Endothelial cell of umbilical vein (primary cell): ENCODE measurements around the gene DRD4. TPM values are rescaled to one million over a fixed set of nuclear protein-coding genes. Genes with fewer than 3 reads are reported as not detected.

Experiments used
- BruUV-seq: library from RNA; stranded (reverse); fragments of 400-500 nt; replicated peaks from 2 replicates; lab custom pipeline; 2021; lab: Mats Ljungman, UMichigan
- CTCF ChIA-PET: fragments of 300-600, 350-600 bp; sonication (Branson Sonifier 250); formaldehyde crosslinking; loops from one replicate; lab custom pipeline; 2021; ENCODE audit warnings: antibody characterized with exemption, inconsistent platforms; lab: Charles Lee
- POLR2A ChIA-PET: fragments of 300-600, 350-600 bp; sonication (Branson Sonifier 250); formaldehyde crosslinking; loops from one replicate; lab custom pipeline; 2021; ENCODE audit warnings: antibody characterized with exemption, inconsistent platforms; lab: Charles Lee
- DNase-seq: peaks from one replicate; pipeline ENCODE4 v3.0.0-alpha.2; 2011; ENCODE audit warnings: low read depth, low spot score
- FAIRE-seq: peaks from 2 replicates; lab custom pipeline; 2011; peaks lifted over from hg19 to GRCh38; lab: Jason Lieb, UNC
- H2AFZ ChIP-seq: 2 replicates; pipeline ENCODE4 v1.6.0; 2012; ENCODE audit warnings: low read depth, low read length, control low read depth, inconsistent platforms
- H3K27ac ChIP-seq: 2 replicates; pipeline ENCODE4 v1.5.1; 2011; ENCODE audit warnings: low read depth, mild to moderate bottlenecking, control low read depth, low read length, moderate library complexity; ENCODE audit not compliant: insufficient read depth
- H3K27me3 ChIP-seq, 2 experiments: 2 replicates each; pipeline versions ENCODE4 v1.6.0 to v1.6.1; 2011; ENCODE audit warnings: low read length in 2 of 2, mixed read lengths in 1 of 2; ENCODE audit not compliant: control insufficient read depth in 2 of 2, insufficient read depth in 2 of 2
- H3K36me3 ChIP-seq, 2 experiments: 2 replicates in 1 of 2; 3 replicates in 1 of 2; pipeline ENCODE4 v1.5.1; 2011; ENCODE audit warnings: low read length in 2 of 2, mild to moderate bottlenecking in 1 of 2, moderate library complexity in 1 of 2; ENCODE audit not compliant: control insufficient read depth in 2 of 2, insufficient read depth in 2 of 2; ENCODE audit errors: extremely low read depth in 1 of 2
- H3K4me1 ChIP-seq: 3 replicates; pipeline ENCODE4 v1.5.1; 2011; ENCODE audit warnings: mild to moderate bottlenecking, low read length; ENCODE audit not compliant: control insufficient read depth, insufficient read depth; ENCODE audit errors: extremely low read depth
- H3K4me2 ChIP-seq: 2 replicates; pipeline ENCODE4 v1.6.1; 2011; ENCODE audit warnings: low read length, control low read depth, mixed read lengths; ENCODE audit not compliant: insufficient read depth
- H3K4me3 ChIP-seq, 3 experiments: fragments of 200-600 bp in 1 of 3; sonication (generic), shearing (Covaris generic) in 1 of 3; replicated peaks in 1 of 3; 2 replicates each; pipeline ENCODE4 v1.5.1; 2011 to 2016; ENCODE audit warnings: control low read depth in 3 of 3, low read length in 3 of 3, mild to moderate bottlenecking in 2 of 3, inconsistent platforms in 1 of 3, low read depth in 1 of 3, moderate library complexity in 1 of 3; ENCODE audit not compliant: insufficient read depth in 1 of 3
- H3K79me2 ChIP-seq: 2 replicates; pipeline ENCODE4 v1.6.0; 2012; ENCODE audit warnings: low read length, inconsistent platforms; ENCODE audit not compliant: control insufficient read depth, insufficient read depth
- H3K9ac ChIP-seq: replicated peaks from 2 replicates; pipeline ENCODE3; 2011; ENCODE audit warnings: low read length, control low read depth; ENCODE audit not compliant: insufficient read depth; ENCODE audit errors: extremely low read depth
- H3K9me1 ChIP-seq: replicated peaks from 3 replicates; pipeline ENCODE4 v1.6.0; 2011; ENCODE audit warnings: mild to moderate bottlenecking, low read length; ENCODE audit not compliant: control insufficient read depth, insufficient read depth; ENCODE audit errors: extremely low read depth
- H3K9me3 ChIP-seq: replicated peaks from 2 replicates; pipeline ENCODE4 v1.5.1; 2012; ENCODE audit warnings: low read length, inconsistent platforms; ENCODE audit not compliant: control insufficient read depth, insufficient read depth
- H4K20me1 ChIP-seq: replicated peaks from 2 replicates; pipeline ENCODE3; 2011; ENCODE audit warnings: mild to moderate bottlenecking, low read length; ENCODE audit not compliant: control insufficient read depth, insufficient read depth; ENCODE audit errors: extremely low read depth
- CTCF ChIP-seq, 2 donors: IDR thresholded peaks; 1 replicate in 1 of 2; 2 replicates in 1 of 2; pipeline ENCODE4 v1.5.1; 2011; ENCODE audit warnings: low read length in 2 of 2, mild to moderate bottlenecking in 2 of 2, moderate library complexity in 2 of 2, control low read depth in 1 of 2, inconsistent platforms in 1 of 2, low read depth in 1 of 2; ENCODE audit not compliant: insufficient read depth in 1 of 2; ENCODE audit errors: extremely low read depth in 1 of 2
- EZH2 ChIP-seq: IDR thresholded peaks from 2 replicates; pipeline ENCODE4 v1.6.1; 2012; ENCODE audit warnings: borderline replicate concordance, low read depth, mild to moderate bottlenecking, moderate library complexity, low read length, inconsistent platforms; ENCODE audit not compliant: severe bottlenecking
- FOS ChIP-seq: IDR thresholded peaks from 2 replicates; pipeline ENCODE4 v1.6.1; 2011; ENCODE audit warnings: mild to moderate bottlenecking, low read length, moderate library complexity, borderline replicate concordance; ENCODE audit not compliant: insufficient read depth
- GATA2 ChIP-seq: IDR thresholded peaks from 2 replicates; pipeline ENCODE4 v1.7.0; 2011; ENCODE audit warnings: low read depth, mild to moderate bottlenecking, moderate library complexity, mixed read lengths, low read length; ENCODE audit not compliant: insufficient read length, insufficient read depth
- JUN ChIP-seq: IDR thresholded peaks from 2 replicates; pipeline ENCODE4 v1.6.1; 2011; ENCODE audit warnings: borderline replicate concordance, low read depth; ENCODE audit not compliant: insufficient read length, insufficient read depth
- MAX ChIP-seq: IDR thresholded peaks from 2 replicates; pipeline ENCODE4 v1.6.1; 2011; ENCODE audit not compliant: insufficient read depth, insufficient read length
- MYC ChIP-seq: IDR thresholded peaks from one replicate; pipeline ENCODE4 v1.6.1; 2011; ENCODE audit warnings: mild to moderate bottlenecking, low read depth, low read length
- POLR2A ChIP-seq: IDR thresholded peaks from 2 replicates; pipeline ENCODE4 v1.6.1; 2012; ENCODE audit warnings: low read depth, mild to moderate bottlenecking, control low read depth, low read length
- POLR2AphosphoS5 ChIP-seq: IDR thresholded peaks from 2 replicates; pipeline ENCODE4 v1.6.1; 2012; ENCODE audit warnings: low read depth, mild to moderate bottlenecking, control low read depth, low read length, moderate library complexity; ENCODE audit not compliant: insufficient read depth
- dilution Hi-C: fragments of 300-500 bp; cut with MboI; formaldehyde crosslinking; loops from one replicate; pipeline ENCODE4 v1.15.0; 2019; ENCODE audit warnings: low sequenced_read_pairs; ENCODE audit not compliant: extremely low pct_ligation_motif_present
- intact Hi-C: fragments of 100-400 bp; cut with micrococcal nuclease; formaldehyde crosslinking; loops from one replicate; pipeline ENCODE4 v1.10.0; 2022
- polyA plus RNA-seq, 4 experiments: library from polyadenylated mRNA; depleted of rRNA in 3 of 4; stranded (reverse) in 3 of 4; unstranded in 1 of 4; fragments of >200 nt; gene quantifications; 2 replicates each; pipeline versions ENCODE4 v1.2.1 to v1.2.3, GENCODE V29; 2011 to 2012; ENCODE audit warnings: missing spikeins in 1 of 4
- total RNA-seq: library from RNA; stranded (reverse); gene quantifications from 2 replicates; pipeline ENCODE4 v1.2.3, GENCODE V29; 2021

DRD4 gene
- total and polyA plus RNA-seq, 2 donors (not counting 3 experiments of a cell fraction or from before 2014, with no cell fraction given) = 0.24 TPM; not detected in 1

GRCh38 chr11:621838-622237 is 15.2 kb upstream of the DRD4 start:
- no TSS peak for BruUV-seq
- Histone ChIP-seq H3K27ac (no peak overlapping the region), H2AFZ (no peak overlapping the region), H3K9me3 (no peaks in the 10 kb centered on the region), H3K4me2 (no peak overlapping the region), H4K20me1 (no peaks in the 10 kb centered on the region), H3K79me2 (no peaks in the 10 kb centered on the region), H3K9me1 (no peaks in the 10 kb centered on the region), H3K27me3 (peaks cover 2 to 12% of the 10 kb centered on the region in 2 experiments), H3K4me1 (no peaks in the 10 kb centered on the region), H3K9ac (no peak overlapping the region), H3K4me3 (no peak overlapping the region), H3K36me3 (no peaks in the 10 kb centered on the region)
- intact Hi-C loops (no loop called here), dilution Hi-C loops (no loop called here)
- no peak for FAIRE-seq
- TF ChIP-seq POLR2AphosphoS5 (no peak), CTCF (IDR thresholded peaks at IDR 0.05; ENCODE audit: extremely low read depth in 1 of 2, insufficient read depth in 1 of 2, low read depth in 1 of 2, low read length in 2 of 2) (no peak), EZH2 (no peak), MYC (no peak), MAX (no peak), POLR2A (no peak), JUN (no peak), FOS (no peak), GATA2 (no peak)
- no peak for DNase-seq
- POLR2A ChIA-PET = no interaction called here
- CTCF ChIA-PET = no interaction called here
